ENCODE results near the gene TOMM22. TPM values are rescaled to one million over a fixed set of nuclear protein-coding genes. Genes with fewer than 3 reads are reported as not detected.

The TOMM22 gene
- total RNA-seq, 1 donor from 2014 or later: 47.7 TPM

DNA sequence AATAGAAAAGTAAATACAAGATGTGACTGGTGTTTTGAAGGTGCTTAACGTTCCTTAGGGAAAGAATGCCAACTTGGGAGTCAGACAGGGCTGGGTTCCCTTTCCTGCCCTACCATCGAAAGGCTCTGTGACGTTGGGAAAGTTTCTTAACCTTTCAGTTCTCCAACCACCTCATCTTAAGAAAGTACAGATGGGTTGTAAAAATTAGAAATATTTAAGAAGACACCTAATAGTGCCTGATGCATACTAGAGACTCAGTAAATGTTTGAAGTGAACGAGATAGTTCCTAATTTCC is 25.1 kb downstream of the TOMM22 start:
- Mint-ChIP-seq H3K9me3 (ENCODE audit: low read depth) (no peaks in the 10 kb centered on the region), H3K36me3 (ENCODE audit: low read depth) (no peaks in the 10 kb centered on the region), H3K27me3 (ENCODE audit: low read depth) (no peaks in the 10 kb centered on the region), H3K27ac (ENCODE audit: unreplicated experiment) (peak overlapping the region; percentile 97), H3K4me1 (ENCODE audit: low read depth) (peaks cover 36% of the 10 kb centered on the region), H3K4me3 (ENCODE audit: unreplicated experiment) (peak overlapping the region; percentile 89)
- TF ChIP-seq, protein P1, sequence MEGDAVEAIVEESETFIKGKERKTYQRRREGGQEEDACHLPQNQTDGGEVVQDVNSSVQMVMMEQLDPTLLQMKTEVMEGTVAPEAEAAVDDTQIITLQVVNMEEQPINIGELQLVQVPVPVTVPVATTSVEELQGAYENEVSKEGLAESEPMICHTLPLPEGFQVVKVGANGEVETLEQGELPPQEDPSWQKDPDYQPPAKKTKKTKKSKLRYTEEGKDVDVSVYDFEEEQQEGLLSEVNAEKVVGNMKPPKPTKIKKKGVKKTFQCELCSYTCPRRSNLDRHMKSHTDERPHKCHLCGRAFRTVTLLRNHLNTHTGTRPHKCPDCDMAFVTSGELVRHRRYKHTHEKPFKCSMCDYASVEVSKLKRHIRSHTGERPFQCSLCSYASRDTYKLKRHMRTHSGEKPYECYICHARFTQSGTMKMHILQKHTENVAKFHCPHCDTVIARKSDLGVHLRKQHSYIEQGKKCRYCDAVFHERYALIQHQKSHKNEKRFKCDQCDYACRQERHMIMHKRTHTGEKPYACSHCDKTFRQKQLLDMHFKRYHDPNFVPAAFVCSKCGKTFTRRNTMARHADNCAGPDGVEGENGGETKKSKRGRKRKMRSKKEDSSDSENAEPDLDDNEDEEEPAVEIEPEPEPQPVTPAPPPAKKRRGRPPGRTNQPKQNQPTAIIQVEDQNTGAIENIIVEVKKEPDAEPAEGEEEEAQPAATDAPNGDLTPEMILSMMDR (IDR thresholded peaks at IDR 0.05): no peak
- no peak for DNase-seq (ENCODE audit: low spot score)

DNA sequence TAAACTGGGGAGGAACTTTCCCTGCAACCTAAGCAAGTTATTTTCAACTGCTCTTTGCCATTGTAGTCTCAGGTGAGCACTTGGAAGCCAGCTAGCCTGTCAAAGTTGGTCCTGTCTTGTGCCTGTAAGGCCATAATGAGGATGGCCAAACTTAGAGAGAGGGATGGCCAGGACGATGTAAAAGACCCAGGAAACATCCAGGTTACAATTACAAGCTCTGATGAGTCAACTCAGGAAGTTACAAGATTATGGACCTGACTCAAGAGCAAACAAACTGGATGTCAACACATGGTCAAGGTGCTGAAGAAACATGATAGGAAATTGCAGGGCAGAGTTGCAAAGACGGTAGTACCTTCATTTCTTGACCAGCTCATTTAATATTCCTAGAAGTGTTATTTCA is 25.6 kb downstream of the TOMM22 start:
- peaks cover 40% of the 10 kb centered on the region for H3K4me1 Mint-ChIP-seq (ENCODE audit: low read depth)
- no peak for DNase-seq (ENCODE audit: low spot score)
- TF ChIP-seq, protein P1 (IDR thresholded peaks at IDR 0.05): no peak
- peak overlapping the region; percentile 89 for H3K4me3 Mint-ChIP-seq (ENCODE audit: unreplicated experiment)
- H3K27ac Mint-ChIP-seq (ENCODE audit: unreplicated experiment): peak overlapping the region; percentile 97
- no peaks in the 10 kb centered on the region for H3K9me3 Mint-ChIP-seq (ENCODE audit: low read depth)
- H3K27me3 Mint-ChIP-seq (ENCODE audit: low read depth): no peaks in the 10 kb centered on the region
- no peaks in the 10 kb centered on the region for H3K36me3 Mint-ChIP-seq (ENCODE audit: low read depth)

DNA sequence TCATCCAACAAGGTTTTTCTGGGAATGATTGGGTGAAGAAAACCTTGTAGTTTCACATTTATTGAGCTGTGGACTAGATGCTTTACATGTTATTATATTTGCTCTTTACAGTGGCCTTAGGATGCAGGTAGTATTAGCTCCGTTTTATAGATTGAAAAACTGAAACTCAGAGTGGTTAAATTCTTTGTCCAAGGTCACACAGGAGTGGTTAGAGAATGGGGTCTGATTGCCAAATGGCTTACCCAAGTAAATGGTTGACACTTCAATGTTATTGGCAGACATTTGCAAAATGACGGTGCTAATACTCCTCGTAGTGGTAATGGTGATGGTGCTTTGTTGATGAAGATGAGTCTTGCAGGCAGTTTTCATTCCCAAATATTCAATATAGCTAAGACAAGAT is 26.2 kb downstream of the TOMM22 start:
- Mint-ChIP-seq H3K4me3 (ENCODE audit: unreplicated experiment) (no peak overlapping the region), H3K4me1 (ENCODE audit: low read depth) (peaks cover 47% of the 10 kb centered on the region), H3K27me3 (ENCODE audit: low read depth) (no peaks in the 10 kb centered on the region), H3K36me3 (ENCODE audit: low read depth) (no peaks in the 10 kb centered on the region), H3K27ac (ENCODE audit: unreplicated experiment) (peak overlapping the region; percentile 97), H3K9me3 (ENCODE audit: low read depth) (no peaks in the 10 kb centered on the region)
- TF ChIP-seq, protein P1 (IDR thresholded peaks at IDR 0.05): no peak
- DNase-seq (ENCODE audit: low spot score): no peak

DNA sequence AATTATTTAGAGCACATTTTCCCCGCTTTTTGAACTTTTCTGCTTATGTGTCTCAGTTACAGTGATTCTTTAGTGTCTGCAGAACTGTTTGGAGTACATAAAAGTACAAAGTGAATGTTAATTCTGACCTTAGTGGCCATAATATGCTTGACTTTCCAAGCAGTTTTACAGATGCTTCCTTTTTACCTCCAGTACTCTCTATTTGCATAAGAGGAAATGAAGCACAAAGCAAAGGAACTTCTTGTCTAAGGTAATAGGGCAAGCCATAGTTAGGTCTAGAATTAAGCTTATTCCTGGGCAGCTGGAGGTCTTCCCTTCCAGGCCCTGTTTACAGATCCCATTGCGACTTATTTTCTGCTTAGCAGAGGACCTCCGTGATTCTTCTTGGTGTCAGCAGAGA is 27.5 kb downstream of the TOMM22 start:
- Mint-ChIP-seq H3K4me3 (ENCODE audit: unreplicated experiment) (no peak overlapping the region), H3K9me3 (ENCODE audit: low read depth) (no peaks in the 10 kb centered on the region), H3K4me1 (ENCODE audit: low read depth) (peaks cover 56% of the 10 kb centered on the region), H3K36me3 (ENCODE audit: low read depth) (peaks cover 3% of the 10 kb centered on the region), H3K27me3 (ENCODE audit: low read depth) (no peaks in the 10 kb centered on the region), H3K27ac (ENCODE audit: unreplicated experiment) (no peak overlapping the region)
- TF ChIP-seq, protein P1 (IDR thresholded peaks at IDR 0.05): no peak
- no peak for DNase-seq (ENCODE audit: low spot score)

GRCh38 chr22:38710351-38710750 is 28.6 kb downstream of the TOMM22 start:
- TF ChIP-seq, protein P1 (IDR thresholded peaks at IDR 0.05): no peak
- no peaks in the 10 kb centered on the region for H3K27me3 Mint-ChIP-seq (ENCODE audit: low read depth)
- H3K4me1 Mint-ChIP-seq (ENCODE audit: low read depth): peaks cover 58% of the 10 kb centered on the region
- H3K36me3 Mint-ChIP-seq (ENCODE audit: low read depth): peaks cover 3% of the 10 kb centered on the region
- no peak overlapping the region for H3K4me3 Mint-ChIP-seq (ENCODE audit: unreplicated experiment)
- DNase-seq (ENCODE audit: low spot score): no peak
- no peaks in the 10 kb centered on the region for H3K9me3 Mint-ChIP-seq (ENCODE audit: low read depth)
- H3K27ac Mint-ChIP-seq (ENCODE audit: unreplicated experiment): no peak overlapping the region
